A549 (cell line): Measurements from ENCODE around the gene PLEKHA8. TPM values are rescaled to one million over a fixed set of nuclear protein-coding genes. Genes with fewer than 3 reads are reported as not detected.

ENCODE experiments used
- ATAC-seq, 2 experiments: fragments of 200-7000 bp in 1 of 2; fragments of >200 bp in 1 of 2; cut with Nextera tagmentation in 1 of 2; cut with Tn5 transposase in 1 of 2; 3 replicates each; pipeline versions ENCODE4 v1.8.0 to v1.9.1; 2018 to 2020; ENCODE audit warnings: mild to moderate bottlenecking in 1 of 2, moderate library complexity in 1 of 2
- CTCF ChIA-PET: fragments of 300-600 bp; sonication (Branson Sonifier 250); formaldehyde crosslinking; extraction: SDS; loops from one replicate; lab custom pipeline; 2021; ENCODE audit warnings: antibody characterized with exemption, inconsistent platforms; lab: Yijun Ruan, JAX
- POLR2A ChIA-PET: fragments of 350-600 bp; formaldehyde crosslinking; extraction: SDS; loops from one replicate; lab custom pipeline; 2021; ENCODE audit warnings: antibody characterized with exemption, inconsistent platforms; lab: Yijun Ruan, JAX
- DNase-seq, 2 experiments: peaks; one replicate each; pipeline versions ENCODE4 v3.0.0 to v3.0.0-alpha.2; 2011 to 2016; ENCODE audit warnings: low read depth in 1 of 2, low spot score in 1 of 2
- FAIRE-seq: peaks from 2 replicates; lab custom pipeline; 2011; peaks lifted over from hg19 to GRCh38; lab: Jason Lieb, UNC
- H3K27ac ChIP-seq, 2 experiments: fragments of >200 bp; sonication (Bioruptor Twin); formaldehyde crosslinking; 3 replicates each; pipeline ENCODE4 v1.5.1; 2016 to 2017
- H3K4me1 ChIP-seq: fragments of >200 bp; sonication (Bioruptor Twin); formaldehyde crosslinking; 3 replicates; pipeline ENCODE4 v1.6.1; 2016
- H3K4me2 ChIP-seq: fragments of >200 bp; sonication (Bioruptor Twin); formaldehyde crosslinking; 3 replicates; pipeline ENCODE4 v1.6.1; 2016
- H3K4me3 ChIP-seq: fragments of >200 bp; sonication (Bioruptor Twin); formaldehyde crosslinking; 3 replicates; pipeline ENCODE4 v1.5.1; 2016
- H3K9me3 ChIP-seq: fragments of >200 bp; sonication (Bioruptor Twin); formaldehyde crosslinking; 3 replicates; pipeline ENCODE4 v1.6.1; 2016
- CBX2 ChIP-seq: fragments of 200-600 bp; sonication (generic); IDR thresholded peaks from 2 replicates; pipeline ENCODE4 v1.6.1; 2016; ENCODE audit warnings: low read depth, mild to moderate bottlenecking, borderline replicate concordance
- CBX8 ChIP-seq: fragments of 200-600 bp; sonication (generic); IDR thresholded peaks from 2 replicates; pipeline ENCODE4 v1.6.1; 2016
- CHD2 ChIP-seq: fragments of 150-350 bp; IDR thresholded peaks from 2 replicates; pipeline ENCODE4 v1.6.1; 2014; ENCODE audit warnings: low read length; ENCODE audit not compliant: partially characterized antibody
- CHD4 ChIP-seq: fragments of 200-600 bp; sonication (generic); IDR thresholded peaks from 2 replicates; pipeline ENCODE4 v1.6.1; 2016; ENCODE audit warnings: antibody characterized with exemption, mild to moderate bottlenecking, borderline replicate concordance
- EHMT2 ChIP-seq: fragments of 200-600 bp; sonication (generic); IDR thresholded peaks from 2 replicates; pipeline ENCODE4 v1.6.1; 2016; ENCODE audit warnings: antibody characterized with exemption, low read depth, mild to moderate bottlenecking, moderate library complexity
- ESRRA ChIP-seq: fragments of 150-350 bp; IDR thresholded peaks from 2 replicates; pipeline ENCODE4 v1.6.1; 2014; ENCODE audit warnings: mild to moderate bottlenecking, low read length, borderline replicate concordance
- FOXS1 ChIP-seq: fragments of 250-450 bp; sonication (Bioruptor Pico); IDR thresholded peaks from 2 replicates; pipeline ENCODE4 v1.5.0; 2020; ENCODE audit warnings: mild to moderate bottlenecking, moderate library complexity
- HOXA7 ChIP-seq: fragments of 250-450 bp; sonication (Bioruptor Pico); IDR thresholded peaks from 2 replicates; pipeline ENCODE4 v1.5.0; 2020; ENCODE audit warnings: mild to moderate bottlenecking, moderate library complexity
- HOXB13 ChIP-seq: fragments of 250-450 bp; sonication (Bioruptor Pico); IDR thresholded peaks from 2 replicates; pipeline ENCODE4 v1.5.0; 2020; ENCODE audit warnings: low read depth, mild to moderate bottlenecking, moderate library complexity
- HOXB5 ChIP-seq: fragments of 250-450 bp; sonication (Bioruptor Pico); IDR thresholded peaks from 2 replicates; pipeline ENCODE4 v1.5.0; 2020; ENCODE audit warnings: mild to moderate bottlenecking, moderate library complexity
- KDM5A ChIP-seq: fragments of 200-600 bp; sonication (generic); IDR thresholded peaks from 2 replicates; pipeline ENCODE4 v1.6.1; 2016; ENCODE audit warnings: antibody characterized with exemption, mild to moderate bottlenecking
- MAFK ChIP-seq: fragments of 450-650 bp; IDR thresholded peaks from 2 replicates; pipeline ENCODE4 v1.6.1; 2014; ENCODE audit not compliant: partially characterized antibody
- NFE2L2 ChIP-seq: fragments of 150-350 bp; conservative IDR thresholded peaks from 2 replicates; pipeline ENCODE4 v1.6.1; 2014; ENCODE audit warnings: low read length
- NR3C1 ChIP-seq: fragments of >200 bp; sonication (Bioruptor Twin); formaldehyde crosslinking; IDR thresholded peaks from 3 replicates; pipeline ENCODE4 v1.6.1; 2017
- PBX3 ChIP-seq: IDR thresholded peaks from 2 replicates; pipeline ENCODE4 v1.6.1; 2012
- POLR2A ChIP-seq: IDR thresholded peaks from 2 replicates; pipeline ENCODE4 v1.6.1; 2012; ENCODE audit warnings: mild to moderate bottlenecking, low read length
- POLR2AphosphoS2 ChIP-seq: conservative IDR thresholded peaks from 2 replicates; pipeline ENCODE4 v1.6.1; 2012; ENCODE audit warnings: low read length, improper control_type of control experiment, inconsistent platforms
- RAD21 ChIP-seq, 2 experiments: fragments of >200 bp in 1 of 2; sonication (Bioruptor Twin) in 1 of 2; formaldehyde crosslinking in 1 of 2; IDR thresholded peaks in 1 of 2; conservative IDR thresholded peaks in 1 of 2; 2 replicates in 1 of 2; 3 replicates in 1 of 2; pipeline ENCODE4 v1.6.1; 2012 to 2018; ENCODE audit warnings: inconsistent platforms in 1 of 2
- SMC3 ChIP-seq: fragments of >200 bp; sonication (Bioruptor Twin); formaldehyde crosslinking; IDR thresholded peaks from 3 replicates; pipeline ENCODE4 v1.6.1; 2018; ENCODE audit warnings: inconsistent platforms
- SREBF2 ChIP-seq: fragments of 450-650 bp; IDR thresholded peaks from 2 replicates; pipeline ENCODE4 v1.6.1; 2014; ENCODE audit warnings: mild to moderate bottlenecking, moderate library complexity
- TFCP2L1 ChIP-seq: fragments of 250-450 bp; sonication (Bioruptor Pico); IDR thresholded peaks from 2 replicates; pipeline ENCODE4 v1.5.0; 2021; ENCODE audit warnings: mild to moderate bottlenecking
- TP53 ChIP-seq: fragments of 250-450 bp; sonication (Bioruptor Pico); IDR thresholded peaks from 2 replicates; pipeline ENCODE4 v1.5.0; 2021; ENCODE audit warnings: mild to moderate bottlenecking, moderate library complexity
- WGBS: methylation state at CpG from one replicate; pipeline ENCODE4 v1.1.6; 2017; ENCODE audit errors: missing lambda C conversion rate; 5-methylcytosine and 5-hydroxymethylcytosine counted together
- polyA plus RNA-seq, 4 experiments: library from polyadenylated mRNA; depleted of rRNA in 3 of 4; stranded (reverse); fragments of >200 nt; fragmentation: RNase III in 1 of 4; extraction: RNeasy Plus Mini Kit Qiagen cat#74134 plus additional on column Dnase treatment in 1 of 4; gene quantifications; 2 replicates in 3 of 4; 3 replicates in 1 of 4; pipeline ENCODE4 v1.2.3, GENCODE V29; 2011 to 2017
- TF ChIP-seq, protein P1 (sequence below): fragments of 150-350 bp; IDR thresholded peaks from 2 replicates; pipeline ENCODE4 v1.6.1; 2014; ENCODE audit warnings: low read depth, mild to moderate bottlenecking, low read length
- TF ChIP-seq, protein P2 (sequence below): fragments of 250-450 bp; sonication (Bioruptor Pico); IDR thresholded peaks from 2 replicates; pipeline ENCODE4 v1.5.0; 2021; ENCODE audit warnings: mild to moderate bottlenecking, moderate library complexity, borderline replicate concordance
- TF ChIP-seq, protein P3 (sequence below): IDR thresholded peaks from 2 replicates; pipeline ENCODE4 v1.6.1; 2012; ENCODE audit warnings: low read depth, borderline replicate concordance
- TF ChIP-seq, protein P4 (sequence below): fragments of >200 bp; sonication (Bioruptor Twin); formaldehyde crosslinking; IDR thresholded peaks from 3 replicates; pipeline ENCODE4 v1.6.1; 2016

Gene PLEKHA8
- polyA plus RNA-seq, 2 of the 4 experiments (the other 2 are of a cell fraction) = 5.9 to 10.9 TPM

DNA sequence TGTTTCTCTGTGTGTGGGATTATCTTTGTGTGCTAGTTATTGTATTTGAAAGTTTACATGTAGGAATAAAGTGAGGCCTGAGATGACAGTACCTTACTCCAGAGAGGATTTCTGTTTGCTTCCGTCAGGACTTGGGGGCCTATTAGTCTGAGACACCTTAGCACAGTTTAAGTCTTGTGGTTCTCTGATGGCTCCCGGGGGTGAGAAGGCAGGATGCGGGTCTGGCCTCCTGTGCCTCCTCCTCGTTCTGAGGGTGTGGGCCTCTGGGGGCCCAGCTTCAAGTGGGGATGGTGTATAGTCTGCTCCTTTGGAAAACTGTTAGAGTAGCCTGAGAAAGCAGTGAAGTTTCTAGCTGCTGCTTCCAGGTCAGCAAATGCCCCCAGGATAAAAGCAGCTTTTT is 119.0 kb downstream of the PLEKHA8 start:
- Histone ChIP-seq H3K9me3 (no peaks in the 10 kb centered on the region), H3K27ac (no peak overlapping the region), H3K4me2 (no peak overlapping the region), H3K4me3 (no peak overlapping the region), H3K4me1 (peaks cover 16% of the 10 kb centered on the region)
- ChIA-PET CTCF (interaction anchor here (1.3 kb wide), 1 partner anchor 417 kb away, joined by 4 read pairs; no protein-coding TSS in a partner anchor), POLR2A (no interaction called here)
- TF ChIP-seq, protein P1, sequence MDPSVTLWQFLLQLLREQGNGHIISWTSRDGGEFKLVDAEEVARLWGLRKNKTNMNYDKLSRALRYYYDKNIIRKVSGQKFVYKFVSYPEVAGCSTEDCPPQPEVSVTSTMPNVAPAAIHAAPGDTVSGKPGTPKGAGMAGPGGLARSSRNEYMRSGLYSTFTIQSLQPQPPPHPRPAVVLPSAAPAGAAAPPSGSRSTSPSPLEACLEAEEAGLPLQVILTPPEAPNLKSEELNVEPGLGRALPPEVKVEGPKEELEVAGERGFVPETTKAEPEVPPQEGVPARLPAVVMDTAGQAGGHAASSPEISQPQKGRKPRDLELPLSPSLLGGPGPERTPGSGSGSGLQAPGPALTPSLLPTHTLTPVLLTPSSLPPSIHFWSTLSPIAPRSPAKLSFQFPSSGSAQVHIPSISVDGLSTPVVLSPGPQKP = no peak
- TF ChIP-seq HOXB5 (no peak), HOXA7 (CRISPR knock-in tag) (no peak), NFE2L2 (no peak), CBX8 (no peak), PBX3 (no peak), POLR2AphosphoS2 (no peak), RAD21 (conservative IDR thresholded peaks at IDR 0.05 in 1 of 2, IDR thresholded peaks at IDR 0.05 in 1 of 2) (no peak), CHD2 (no peak), FOXS1 (CRISPR knock-in tag) (no peak), TFCP2L1 (CRISPR knock-in tag) (no peak), SREBF2 (no peak), TP53 (no peak)
- TF ChIP-seq, protein P2, sequence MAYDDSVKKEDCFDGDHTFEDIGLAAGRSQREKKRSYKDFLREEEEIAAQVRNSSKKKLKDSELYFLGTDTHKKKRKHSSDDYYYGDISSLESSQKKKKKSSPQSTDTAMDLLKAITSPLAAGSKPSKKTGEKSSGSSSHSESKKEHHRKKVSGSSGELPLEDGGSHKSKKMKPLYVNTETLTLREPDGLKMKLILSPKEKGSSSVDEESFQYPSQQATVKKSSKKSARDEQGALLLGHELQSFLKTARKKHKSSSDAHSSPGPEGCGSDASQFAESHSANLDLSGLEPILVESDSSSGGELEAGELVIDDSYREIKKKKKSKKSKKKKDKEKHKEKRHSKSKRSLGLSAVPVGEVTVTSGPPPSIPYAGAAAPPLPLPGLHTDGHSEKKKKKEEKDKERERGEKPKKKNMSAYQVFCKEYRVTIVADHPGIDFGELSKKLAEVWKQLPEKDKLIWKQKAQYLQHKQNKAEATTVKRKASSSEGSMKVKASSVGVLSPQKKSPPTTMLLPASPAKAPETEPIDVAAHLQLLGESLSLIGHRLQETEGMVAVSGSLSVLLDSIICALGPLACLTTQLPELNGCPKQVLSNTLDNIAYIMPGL = no peak
- no peak for DNase-seq
- ATAC-seq = no peak
- 64% methylated on average over 4 of the region's 4 CpGs for WGBS
- FAIRE-seq = no peak

DNA sequence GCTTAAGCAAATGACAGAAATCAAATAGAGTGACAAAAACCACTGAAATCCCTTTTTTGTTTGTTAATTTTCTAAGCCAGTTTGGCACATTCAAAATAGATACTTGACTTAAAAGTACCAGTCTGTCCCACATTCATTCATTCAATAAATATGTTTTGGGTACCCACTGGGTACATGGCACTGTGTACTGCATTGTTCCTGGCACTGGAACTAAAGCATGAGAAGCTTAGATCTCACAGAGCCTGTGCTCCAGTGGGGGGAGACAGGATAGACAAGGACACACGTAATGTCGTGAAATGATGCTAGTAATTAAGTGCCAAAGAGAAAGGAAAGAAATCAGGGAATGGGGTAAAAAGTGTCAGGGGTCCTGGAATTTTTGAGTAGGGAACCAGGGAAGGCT is 119.6 kb downstream of the PLEKHA8 start:
- Histone ChIP-seq H3K27ac (no peak overlapping the region), H3K4me1 (peaks cover 12% of the 10 kb centered on the region), H3K4me3 (no peak overlapping the region), H3K9me3 (no peaks in the 10 kb centered on the region), H3K4me2 (no peak overlapping the region)
- CTCF ChIA-PET = interaction anchor here (1.5 kb wide), 1 partner anchor 15 kb away, joined by 4 read pairs; no protein-coding TSS in a partner anchor
- ATAC-seq (no peak), FAIRE-seq (no peak), DNase-seq (no peak)
- TF ChIP-seq ESRRA (no peak), KDM5A (no peak), EHMT2 (no peak), POLR2A (no peak), CHD4 (no peak), TP53 (no peak), CBX8 (no peak), CBX2 (no peak), PBX3 (no peak), NR3C1 (no peak), HOXB13 (CRISPR knock-in tag) (no peak), SMC3 (no peak), MAFK (no peak), RAD21 (conservative IDR thresholded peaks at IDR 0.05 in 1 of 2, IDR thresholded peaks at IDR 0.05 in 1 of 2) (no peak)
- TF ChIP-seq, protein P3, sequence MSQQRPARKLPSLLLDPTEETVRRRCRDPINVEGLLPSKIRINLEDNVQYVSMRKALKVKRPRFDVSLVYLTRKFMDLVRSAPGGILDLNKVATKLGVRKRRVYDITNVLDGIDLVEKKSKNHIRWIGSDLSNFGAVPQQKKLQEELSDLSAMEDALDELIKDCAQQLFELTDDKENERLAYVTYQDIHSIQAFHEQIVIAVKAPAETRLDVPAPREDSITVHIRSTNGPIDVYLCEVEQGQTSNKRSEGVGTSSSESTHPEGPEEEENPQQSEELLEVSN = no peak
- TF ChIP-seq, protein P4, sequence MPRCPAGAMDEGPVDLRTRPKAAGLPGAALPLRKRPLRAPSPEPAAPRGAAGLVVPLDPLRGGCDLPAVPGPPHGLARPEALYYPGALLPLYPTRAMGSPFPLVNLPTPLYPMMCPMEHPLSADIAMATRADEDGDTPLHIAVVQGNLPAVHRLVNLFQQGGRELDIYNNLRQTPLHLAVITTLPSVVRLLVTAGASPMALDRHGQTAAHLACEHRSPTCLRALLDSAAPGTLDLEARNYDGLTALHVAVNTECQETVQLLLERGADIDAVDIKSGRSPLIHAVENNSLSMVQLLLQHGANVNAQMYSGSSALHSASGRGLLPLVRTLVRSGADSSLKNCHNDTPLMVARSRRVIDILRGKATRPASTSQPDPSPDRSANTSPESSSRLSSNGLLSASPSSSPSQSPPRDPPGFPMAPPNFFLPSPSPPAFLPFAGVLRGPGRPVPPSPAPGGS = no peak
- whole genome bisulfite sequencing = 86% methylated on average over 2 of the region's 2 CpGs
- POLR2A ChIA-PET = no interaction called here
